HepG2 (cell line): ENCODE measurements around the gene HRCT1.

ENCODE experiments used
- ARID2 ChIP-seq: sonication (generic); formaldehyde crosslinking; IDR thresholded peaks from 2 replicates; pipeline ENCODE4 v1.8.1; 2022; ENCODE audit warnings: mild to moderate bottlenecking, missing genetic modification reagents, borderline replicate concordance
- EHMT2 ChIP-seq: fragments of 200-600 bp; sonication (generic); IDR thresholded peaks from 2 replicates; pipeline ENCODE4 v1.7.0; 2017; ENCODE audit warnings: antibody characterized with exemption, low read depth, low read length, borderline replicate concordance
- ETV6 ChIP-seq: sonication (generic); formaldehyde crosslinking; conservative IDR thresholded peaks from 2 replicates; pipeline ENCODE4 v1.4.0; 2020; ENCODE audit warnings: missing genetic modification reagents
- EZH2 ChIP-seq: conservative IDR thresholded peaks from 2 replicates; pipeline ENCODE4 v1.6.1; 2012; ENCODE audit warnings: mild to moderate bottlenecking, low read depth, low read length, moderate library complexity
- ZNF256 ChIP-seq: sonication (generic); formaldehyde crosslinking; conservative IDR thresholded peaks from 2 replicates; pipeline ENCODE4 v1.4.0; 2020; ENCODE audit warnings: missing genetic modification reagents
- ZNF331 ChIP-seq: sonication (generic); formaldehyde crosslinking; IDR thresholded peaks from 2 replicates; pipeline ENCODE4 v1.4.0; 2020; ENCODE audit warnings: missing genetic modification reagents
- ZNF792 ChIP-seq: IDR thresholded peaks from 2 replicates; pipeline ENCODE4 v1.6.1; 2016
- TF ChIP-seq, protein P1 (sequence below): conservative IDR thresholded peaks from 2 replicates; pipeline ENCODE4 v1.6.1; 2018; ENCODE audit warnings: missing genetic modification reagents

DNA sequence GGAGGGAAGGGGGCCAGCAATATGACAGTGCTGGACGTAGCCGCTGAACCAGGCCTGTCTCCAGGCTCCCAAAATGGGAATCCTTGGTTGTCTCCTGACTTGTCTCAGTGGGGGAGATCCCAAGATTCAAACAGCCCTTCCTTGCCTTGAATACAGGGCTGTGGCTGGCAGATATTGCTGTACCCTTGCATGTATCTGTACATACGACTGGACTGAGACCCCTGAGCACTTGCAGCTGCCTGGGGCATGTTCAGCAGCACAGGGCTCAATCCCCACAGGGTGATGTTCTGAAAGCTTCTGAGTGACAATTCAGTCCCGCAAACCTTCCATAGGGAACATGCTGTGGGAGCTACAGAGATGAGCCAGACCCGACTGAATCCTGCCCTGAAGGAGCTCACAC lies 49.1 kb upstream of the HRCT1 start:
- TF ChIP-seq EHMT2 (no peak), EZH2 (no peak), ARID2 (CRISPR knock-in tag) (no peak), ZNF331 (CRISPR knock-in tag) (no peak), ZNF792 (CRISPR knock-in tag) (no peak), ETV6 (CRISPR knock-in tag) (no peak), ZNF256 (CRISPR knock-in tag) (no peak)
- TF ChIP-seq, protein P1, sequence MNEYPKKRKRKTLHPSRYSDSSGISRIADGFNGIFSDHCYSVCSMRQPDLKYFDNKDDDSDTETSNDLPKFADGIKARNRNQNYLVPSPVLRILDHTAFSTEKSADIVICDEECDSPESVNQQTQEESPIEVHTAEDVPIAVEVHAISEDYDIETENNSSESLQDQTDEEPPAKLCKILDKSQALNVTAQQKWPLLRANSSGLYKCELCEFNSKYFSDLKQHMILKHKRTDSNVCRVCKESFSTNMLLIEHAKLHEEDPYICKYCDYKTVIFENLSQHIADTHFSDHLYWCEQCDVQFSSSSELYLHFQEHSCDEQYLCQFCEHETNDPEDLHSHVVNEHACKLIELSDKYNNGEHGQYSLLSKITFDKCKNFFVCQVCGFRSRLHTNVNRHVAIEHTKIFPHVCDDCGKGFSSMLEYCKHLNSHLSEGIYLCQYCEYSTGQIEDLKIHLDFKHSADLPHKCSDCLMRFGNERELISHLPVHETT: no peak
